ENCODE results near the gene CA11. TPM values are rescaled to one million over a fixed set of nuclear protein-coding genes. Genes with fewer than 3 reads are reported as not detected.

CA11 gene
- total and polyA plus RNA-seq, 9 of the 15 experiments (the other 6 are each of a cell fraction or from before 2014, with no cell fraction given) = 2.9 to 19.9 (median 8.3) TPM

- TF ChIP-seq ZNF518B (CRISPR knock-in tag; IDR thresholded peaks at IDR 0.05) = no peak
- no peak for TF ChIP-seq FOXP4 (CRISPR knock-in tag; IDR thresholded peaks at IDR 0.05; ENCODE audit: borderline replicate concordance)
- TF ChIP-seq KAT8 (IDR thresholded peaks at IDR 0.05; ENCODE audit: low read depth) = no peak
- no peak for TF ChIP-seq TEAD1 (CRISPR knock-in tag; IDR thresholded peaks at IDR 0.05)
- no peak for TF ChIP-seq FOXJ3 (CRISPR knock-in tag; IDR thresholded peaks at IDR 0.05)
- peak; percentile 63 for TF ChIP-seq RNF2 (IDR thresholded peaks at IDR 0.05)
Observed at GRCh38 chr19:48637948-48638830, 7.8 kb downstream of the CA11 start (continued).

Data from K562 (cell line).